Measurements from ENCODE around the gene NAXD.

DNA sequence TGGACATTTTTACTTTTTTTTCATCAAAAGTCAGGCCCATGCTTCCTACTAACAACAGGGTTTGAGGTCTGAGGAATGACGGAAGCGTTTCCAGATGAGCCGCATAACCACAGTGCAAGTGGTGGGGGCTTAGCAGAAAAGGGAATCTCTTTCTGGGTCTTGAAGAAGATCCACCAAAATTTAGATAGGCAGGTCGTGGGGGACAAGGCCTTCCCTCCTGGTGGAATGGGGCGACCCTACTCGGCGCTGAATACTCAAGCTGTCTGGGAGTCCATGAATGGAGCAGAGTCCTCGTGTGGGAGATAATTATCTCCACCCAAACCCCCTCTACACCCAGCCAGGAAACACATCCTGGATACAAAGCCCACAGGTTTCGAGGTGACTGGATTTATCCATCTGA lies 53.7 kb downstream of the NAXD start:
- TF ChIP-seq, protein P1, sequence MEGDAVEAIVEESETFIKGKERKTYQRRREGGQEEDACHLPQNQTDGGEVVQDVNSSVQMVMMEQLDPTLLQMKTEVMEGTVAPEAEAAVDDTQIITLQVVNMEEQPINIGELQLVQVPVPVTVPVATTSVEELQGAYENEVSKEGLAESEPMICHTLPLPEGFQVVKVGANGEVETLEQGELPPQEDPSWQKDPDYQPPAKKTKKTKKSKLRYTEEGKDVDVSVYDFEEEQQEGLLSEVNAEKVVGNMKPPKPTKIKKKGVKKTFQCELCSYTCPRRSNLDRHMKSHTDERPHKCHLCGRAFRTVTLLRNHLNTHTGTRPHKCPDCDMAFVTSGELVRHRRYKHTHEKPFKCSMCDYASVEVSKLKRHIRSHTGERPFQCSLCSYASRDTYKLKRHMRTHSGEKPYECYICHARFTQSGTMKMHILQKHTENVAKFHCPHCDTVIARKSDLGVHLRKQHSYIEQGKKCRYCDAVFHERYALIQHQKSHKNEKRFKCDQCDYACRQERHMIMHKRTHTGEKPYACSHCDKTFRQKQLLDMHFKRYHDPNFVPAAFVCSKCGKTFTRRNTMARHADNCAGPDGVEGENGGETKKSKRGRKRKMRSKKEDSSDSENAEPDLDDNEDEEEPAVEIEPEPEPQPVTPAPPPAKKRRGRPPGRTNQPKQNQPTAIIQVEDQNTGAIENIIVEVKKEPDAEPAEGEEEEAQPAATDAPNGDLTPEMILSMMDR (IDR thresholded peaks at IDR 0.05): no peak
- TF ChIP-seq POLR2AphosphoS5 (IDR thresholded peaks at IDR 0.05; ENCODE audit: insufficient read depth in 1 of 2, low read depth in 1 of 2) (no peak), POLR2A (IDR thresholded peaks at IDR 0.05) (no peak)

All from vagina (tissue), 2 donors.